HCT116 (cell line): ENCODE results near the gene CXXC5. TPM values are rescaled to one million over a fixed set of nuclear protein-coding genes. Genes with fewer than 3 reads are reported as not detected.

Experiments used
- ATAC-seq: fragments of 200-7000 bp; cut with Tn5 transposase; 2 replicates; pipeline ENCODE4 v1.9.1; 2020; ENCODE audit warnings: mild to moderate bottlenecking, moderate library complexity
- BruUV-seq: library from RNA; stranded (reverse); fragments of 400-500 nt; replicated peaks from 2 replicates; lab custom pipeline; 2021; lab: Mats Ljungman, UMichigan
- CTCF ChIA-PET: fragments of 300-600 bp; sonication (Branson Sonifier 250); formaldehyde crosslinking; loops from one replicate; lab custom pipeline; 2021; ENCODE audit warnings: antibody characterized with exemption; lab: Charles Lee
- POLR2A ChIA-PET: fragments of 300-600, 350-600 bp; sonication (Branson Sonifier 250); formaldehyde crosslinking; loops from one replicate; lab custom pipeline; 2021; ENCODE audit warnings: antibody characterized with exemption; lab: Charles Lee
- RAD21 ChIA-PET, 2 experiments: fragments of 300-600 bp; sonication (Branson Sonifier 250); formaldehyde crosslinking; loops; one replicate each; lab custom pipeline; 2023; ENCODE audit warnings: low total read pairs in 2 of 2; ENCODE audit not compliant: uncharacterized antibody in 2 of 2, unreplicated experiment in 2 of 2, low non-redundant PET in 1 of 2; lab: Charles Lee
- DNase-seq: peaks from one replicate; pipeline ENCODE4 v3.0.0-alpha.2; 2010; ENCODE audit warnings: low read depth, low spot score
- H2AFZ ChIP-seq: fragments of 200-600 bp; shearing (Covaris generic), sonication (generic); 2 replicates; pipeline ENCODE4 v1.6.1; 2017; ENCODE audit warnings: low read depth, mixed run types, mixed read lengths, antibody characterized with exemption, low read length; ENCODE audit not compliant: poor library complexity, severe bottlenecking
- H3K27ac ChIP-seq: 2 replicates; pipeline ENCODE4 v1.5.1; 2012; ENCODE audit warnings: low read depth, low read length
- H3K27me3 ChIP-seq: fragments of 200-600 bp; sonication (generic); 2 replicates; pipeline ENCODE4 v1.6.1; 2016; ENCODE audit warnings: mixed run types, low read length, mixed read lengths; ENCODE audit not compliant: insufficient read depth
- H3K36me3 ChIP-seq, 2 experiments: fragments of 200-500 bp in 1 of 2; fragments of 200-600 bp in 1 of 2; sonication (Bioruptor generic) in 1 of 2; sonication (generic) in 1 of 2; 2 replicates each; pipeline versions ENCODE4 v1.5.1 to v1.6.1; 2014 to 2016; ENCODE audit warnings: low read length in 2 of 2, inconsistent platforms in 1 of 2, mixed read lengths in 1 of 2, mixed run types in 1 of 2; ENCODE audit not compliant: insufficient read depth in 2 of 2, control insufficient read depth in 1 of 2
- H3K4me1 ChIP-seq, 2 experiments: fragments of 200-600 bp in 1 of 2; sonication (generic) in 1 of 2; 2 replicates each; pipeline versions ENCODE4 v1.5.1 to v1.6.1; 2012 to 2017; ENCODE audit warnings: low read length in 2 of 2, inconsistent platforms in 1 of 2, mild to moderate bottlenecking in 1 of 2, mixed read lengths in 1 of 2, mixed run types in 1 of 2, moderate library complexity in 1 of 2; ENCODE audit not compliant: insufficient read depth in 2 of 2, control insufficient read depth in 1 of 2
- H3K4me2 ChIP-seq: fragments of 200-600 bp; sonication (generic); 2 replicates; pipeline ENCODE4 v1.6.1; 2017; ENCODE audit warnings: mixed run types, low read length, mixed read lengths
- H3K4me3 ChIP-seq, 2 experiments: fragments of 200-600 bp in 1 of 2; sonication (generic) in 1 of 2; replicated peaks in 1 of 2; 2 replicates each; pipeline ENCODE4 v1.5.1; 2011 to 2016; ENCODE audit warnings: low read length in 2 of 2, control low read depth in 1 of 2, low read depth in 1 of 2, mild to moderate bottlenecking in 1 of 2, mixed read lengths in 1 of 2, mixed run types in 1 of 2
- H3K79me2 ChIP-seq: fragments of 200-600 bp; sonication (generic); 2 replicates; pipeline ENCODE4 v1.6.1; 2017; ENCODE audit warnings: mild to moderate bottlenecking, mixed run types, low read length, moderate library complexity, mixed read lengths; ENCODE audit not compliant: insufficient read depth
- H3K9ac ChIP-seq: fragments of 200-600 bp; sonication (generic); 2 replicates; pipeline ENCODE4 v1.6.1; 2016; ENCODE audit warnings: low read length, mixed read lengths
- H3K9me2 ChIP-seq: fragments of 200-600 bp; sonication (generic), shearing (Covaris generic); 2 replicates; pipeline ENCODE4 v1.6.1; 2017; ENCODE audit warnings: mixed run types, mild to moderate bottlenecking, moderate library complexity; ENCODE audit not compliant: insufficient read depth
- H3K9me3 ChIP-seq, 2 experiments: fragments of 200-500 bp in 1 of 2; fragments of 200-600 bp in 1 of 2; sonication (Bioruptor generic) in 1 of 2; sonication (generic) in 1 of 2; 2 replicates each; pipeline ENCODE4 v1.6.1; 2014 to 2017; ENCODE audit warnings: low read length in 2 of 2, mixed read lengths in 2 of 2, inconsistent platforms in 1 of 2, low read depth in 1 of 2, mild to moderate bottlenecking in 1 of 2, mixed run types in 1 of 2, moderate library complexity in 1 of 2; ENCODE audit not compliant: control insufficient read depth in 1 of 2, insufficient read depth in 1 of 2
- H4K20me1 ChIP-seq: fragments of 200-600 bp; sonication (generic), shearing (Covaris generic); 2 replicates; pipeline ENCODE4 v1.6.1; 2017; ENCODE audit warnings: mixed run types, mild to moderate bottlenecking, moderate library complexity; ENCODE audit not compliant: insufficient read depth
- CBX3 ChIP-seq: IDR thresholded peaks from 2 replicates; pipeline ENCODE4 v1.6.1; 2012; ENCODE audit warnings: low read depth
- CEBPB ChIP-seq: IDR thresholded peaks from 2 replicates; pipeline ENCODE4 v1.6.1; 2012; ENCODE audit warnings: low read depth
- EGR1 ChIP-seq: IDR thresholded peaks from 2 replicates; pipeline ENCODE4 v1.6.1; 2012; ENCODE audit warnings: low read depth
- EZH2 ChIP-seq: fragments of 200-600 bp; sonication (generic); IDR thresholded peaks from 2 replicates; pipeline ENCODE4 v1.6.1; 2017; ENCODE audit warnings: antibody characterized with exemption, mixed run types
- FOSL1 ChIP-seq: IDR thresholded peaks from 2 replicates; pipeline ENCODE4 v1.6.1; 2012; ENCODE audit warnings: low read depth
- POLR2AphosphoS5 ChIP-seq: IDR thresholded peaks from 2 replicates; pipeline ENCODE4 v1.6.1; 2011; ENCODE audit warnings: mild to moderate bottlenecking, low read depth, low read length, moderate library complexity
- RAD21 ChIP-seq: IDR thresholded peaks from 2 replicates; pipeline ENCODE4 v1.6.1; 2012; ENCODE audit warnings: low read depth, mild to moderate bottlenecking
- SP1 ChIP-seq: IDR thresholded peaks from 2 replicates; pipeline ENCODE4 v1.6.1; 2012; ENCODE audit warnings: low read depth
- TCF7L2 ChIP-seq: IDR thresholded peaks from 2 replicates; pipeline ENCODE4 v1.7.0; 2011; ENCODE audit warnings: borderline replicate concordance, inconsistent platforms; ENCODE audit not compliant: insufficient read depth, insufficient read length; ENCODE audit errors: extremely low read depth
- ZNF274 ChIP-seq: fragments of 200-500 bp; sonication (Bioruptor generic); IDR thresholded peaks from 2 replicates; pipeline ENCODE4 v1.6.1; 2014; ENCODE audit warnings: mild to moderate bottlenecking, low read depth, low read length, inconsistent platforms
- intact Hi-C: fragments of 100-400 bp; cut with micrococcal nuclease; formaldehyde crosslinking; loops from 2 replicates; pipeline ENCODE4 v1.10.0; 2022
- total RNA-seq: library from RNA; stranded (reverse); gene quantifications from one replicate; pipeline ENCODE4 v1.2.1, GENCODE V29; 2021; ENCODE audit not compliant: unreplicated experiment
- TF ChIP-seq, protein P1 (sequence below): IDR thresholded peaks from 2 replicates; pipeline ENCODE4 v1.6.1; 2012
- TF ChIP-seq, protein P2 (sequence below), 3 experiments: fragments of 200-600 bp in 1 of 3; sonication (generic) in 1 of 3; IDR thresholded peaks in 2 of 3; conservative IDR thresholded peaks in 1 of 3; 2 replicates each; pipeline ENCODE4 v1.5.1; 2012 to 2017; ENCODE audit warnings: low read depth in 2 of 3, low read length in 2 of 3, antibody characterized with exemption in 1 of 3, borderline replicate concordance in 1 of 3, control low read depth in 1 of 3, mild to moderate bottlenecking in 1 of 3, mixed read lengths in 1 of 3, mixed run types in 1 of 3, moderate library complexity in 1 of 3; ENCODE audit not compliant: insufficient read depth in 1 of 3
- TF ChIP-seq, protein P3 (sequence below): IDR thresholded peaks from 2 replicates; pipeline ENCODE4 v1.6.1; 2012; ENCODE audit warnings: low read depth

CXXC5 gene
- total RNA-seq, 1 experiment from 2014 or later: 43.1 TPM

DNA sequence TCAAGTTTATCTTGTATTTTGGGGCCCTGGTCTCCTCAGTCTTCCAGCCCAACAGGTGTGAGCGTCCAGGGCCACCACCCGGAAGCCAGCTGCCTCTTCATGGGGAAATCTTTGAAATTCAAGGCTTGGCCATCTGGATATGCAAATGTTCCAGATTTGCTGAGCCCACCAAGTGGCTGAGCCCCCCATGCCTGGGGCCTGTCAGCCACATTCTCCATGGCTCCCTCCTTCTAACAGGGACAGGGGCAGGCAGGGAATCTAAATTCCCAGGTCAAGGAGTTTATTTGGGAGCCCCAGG is 14.2 kb upstream of the CXXC5 start:
- ChIA-PET RAD21 (interaction anchor here (0.8 to 1.9 kb wide), 6 partner anchors 14 to 132 kb away, joined by 3 to 9 read pairs (median 6); partner anchors contain the start of gene CXXC5 (in 1 of the 2)), CTCF (interaction anchor here (0.9 to 6.5 kb wide), 18 partner anchors 9 to 332 kb away, joined by 3 to 81 read pairs (median 5); partner anchors contain the start of gene CXXC5), POLR2A (interaction anchor here (2.3 kb wide), 1 partner anchor 27 kb away, joined by 8 read pairs; no protein-coding TSS in a partner anchor)
- Histone ChIP-seq H3K4me3 (no peak overlapping the region), H3K4me2 (no peak overlapping the region), H3K27me3 (no peaks in the 10 kb centered on the region), H2AFZ (no peak overlapping the region), H4K20me1 (no peaks in the 10 kb centered on the region), H3K9me2 (no peaks in the 10 kb centered on the region), H3K79me2 (no peaks in the 10 kb centered on the region), H3K36me3 (no peaks in the 10 kb centered on the region), H3K9ac (no peak overlapping the region), H3K27ac (no peak overlapping the region), H3K4me1 (peaks cover 34 to 42% of the 10 kb centered on the region in 2 experiments), H3K9me3 (no peaks in the 10 kb centered on the region)
- no peak for DNase-seq
- intact Hi-C loops: loop anchor here (10.0 kb wide), 1 partner anchor 211 kb away; no protein-coding TSS in a partner anchor
- no peak for TF ChIP-seq SP1
- no peak for TF ChIP-seq POLR2AphosphoS5
- no peak for TF ChIP-seq EZH2
- TF ChIP-seq, protein P1, sequence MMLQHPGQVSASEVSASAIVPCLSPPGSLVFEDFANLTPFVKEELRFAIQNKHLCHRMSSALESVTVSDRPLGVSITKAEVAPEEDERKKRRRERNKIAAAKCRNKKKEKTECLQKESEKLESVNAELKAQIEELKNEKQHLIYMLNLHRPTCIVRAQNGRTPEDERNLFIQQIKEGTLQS: no peak
- no peak for TF ChIP-seq CEBPB
- no peak for TF ChIP-seq RAD21
- TF ChIP-seq, protein P2, sequence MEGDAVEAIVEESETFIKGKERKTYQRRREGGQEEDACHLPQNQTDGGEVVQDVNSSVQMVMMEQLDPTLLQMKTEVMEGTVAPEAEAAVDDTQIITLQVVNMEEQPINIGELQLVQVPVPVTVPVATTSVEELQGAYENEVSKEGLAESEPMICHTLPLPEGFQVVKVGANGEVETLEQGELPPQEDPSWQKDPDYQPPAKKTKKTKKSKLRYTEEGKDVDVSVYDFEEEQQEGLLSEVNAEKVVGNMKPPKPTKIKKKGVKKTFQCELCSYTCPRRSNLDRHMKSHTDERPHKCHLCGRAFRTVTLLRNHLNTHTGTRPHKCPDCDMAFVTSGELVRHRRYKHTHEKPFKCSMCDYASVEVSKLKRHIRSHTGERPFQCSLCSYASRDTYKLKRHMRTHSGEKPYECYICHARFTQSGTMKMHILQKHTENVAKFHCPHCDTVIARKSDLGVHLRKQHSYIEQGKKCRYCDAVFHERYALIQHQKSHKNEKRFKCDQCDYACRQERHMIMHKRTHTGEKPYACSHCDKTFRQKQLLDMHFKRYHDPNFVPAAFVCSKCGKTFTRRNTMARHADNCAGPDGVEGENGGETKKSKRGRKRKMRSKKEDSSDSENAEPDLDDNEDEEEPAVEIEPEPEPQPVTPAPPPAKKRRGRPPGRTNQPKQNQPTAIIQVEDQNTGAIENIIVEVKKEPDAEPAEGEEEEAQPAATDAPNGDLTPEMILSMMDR (IDR thresholded peaks at IDR 0.05 in 2 of 3, conservative IDR thresholded peaks at IDR 0.05 in 1 of 3; ENCODE audit: borderline replicate concordance in 1 of 3, insufficient read depth in 1 of 3, low read depth in 2 of 3, low read length in 2 of 3): no peak
- TF ChIP-seq FOSL1: no peak
- no peak for TF ChIP-seq CBX3
- TF ChIP-seq EGR1: no peak
- no peak for TF ChIP-seq TCF7L2
- TF ChIP-seq ZNF274: no peak
- TF ChIP-seq, protein P3, sequence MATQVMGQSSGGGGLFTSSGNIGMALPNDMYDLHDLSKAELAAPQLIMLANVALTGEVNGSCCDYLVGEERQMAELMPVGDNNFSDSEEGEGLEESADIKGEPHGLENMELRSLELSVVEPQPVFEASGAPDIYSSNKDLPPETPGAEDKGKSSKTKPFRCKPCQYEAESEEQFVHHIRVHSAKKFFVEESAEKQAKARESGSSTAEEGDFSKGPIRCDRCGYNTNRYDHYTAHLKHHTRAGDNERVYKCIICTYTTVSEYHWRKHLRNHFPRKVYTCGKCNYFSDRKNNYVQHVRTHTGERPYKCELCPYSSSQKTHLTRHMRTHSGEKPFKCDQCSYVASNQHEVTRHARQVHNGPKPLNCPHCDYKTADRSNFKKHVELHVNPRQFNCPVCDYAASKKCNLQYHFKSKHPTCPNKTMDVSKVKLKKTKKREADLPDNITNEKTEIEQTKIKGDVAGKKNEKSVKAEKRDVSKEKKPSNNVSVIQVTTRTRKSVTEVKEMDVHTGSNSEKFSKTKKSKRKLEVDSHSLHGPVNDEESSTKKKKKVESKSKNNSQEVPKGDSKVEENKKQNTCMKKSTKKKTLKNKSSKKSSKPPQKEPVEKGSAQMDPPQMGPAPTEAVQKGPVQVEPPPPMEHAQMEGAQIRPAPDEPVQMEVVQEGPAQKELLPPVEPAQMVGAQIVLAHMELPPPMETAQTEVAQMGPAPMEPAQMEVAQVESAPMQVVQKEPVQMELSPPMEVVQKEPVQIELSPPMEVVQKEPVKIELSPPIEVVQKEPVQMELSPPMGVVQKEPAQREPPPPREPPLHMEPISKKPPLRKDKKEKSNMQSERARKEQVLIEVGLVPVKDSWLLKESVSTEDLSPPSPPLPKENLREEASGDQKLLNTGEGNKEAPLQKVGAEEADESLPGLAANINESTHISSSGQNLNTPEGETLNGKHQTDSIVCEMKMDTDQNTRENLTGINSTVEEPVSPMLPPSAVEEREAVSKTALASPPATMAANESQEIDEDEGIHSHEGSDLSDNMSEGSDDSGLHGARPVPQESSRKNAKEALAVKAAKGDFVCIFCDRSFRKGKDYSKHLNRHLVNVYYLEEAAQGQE: no peak
- BruUV-seq: no TSS peak
- no peak for ATAC-seq
